NT2/D1 (cell line): ENCODE data around the gene GATB.

Experiments used
- DNase-seq: peaks from one replicate; pipeline ENCODE4 v3.0.0-alpha.2; 2011; ENCODE audit warnings: low read depth, low spot score
- H3K27me3 ChIP-seq: 2 replicates; pipeline ENCODE4 v1.6.0; 2011; ENCODE audit warnings: mild to moderate bottlenecking; ENCODE audit not compliant: insufficient read length, insufficient read depth
- H3K36me3 ChIP-seq: 2 replicates; pipeline ENCODE4 v1.6.1; 2011; ENCODE audit warnings: mild to moderate bottlenecking, low read length, mixed read lengths; ENCODE audit not compliant: insufficient read depth, insufficient read length
- H3K4me1 ChIP-seq: 2 replicates; pipeline ENCODE4 v1.5.1; 2011; ENCODE audit not compliant: insufficient read depth, insufficient read length
- H3K4me3 ChIP-seq: 2 replicates; pipeline ENCODE4 v1.5.1; 2011; ENCODE audit warnings: low read depth; ENCODE audit not compliant: insufficient read length
- H3K9ac ChIP-seq: 2 replicates; pipeline ENCODE4 v1.6.0; 2011; ENCODE audit warnings: low read depth; ENCODE audit not compliant: insufficient read length
- H3K9me3 ChIP-seq: 2 replicates; pipeline ENCODE4 v1.5.1; 2011; ENCODE audit warnings: mild to moderate bottlenecking, low read length; ENCODE audit not compliant: insufficient read depth
- SUZ12 ChIP-seq: IDR thresholded peaks from 2 replicates; pipeline ENCODE4 v1.6.1; 2011; ENCODE audit not compliant: insufficient read length, insufficient read depth; ENCODE audit errors: extremely low read depth
- YY1 ChIP-seq: IDR thresholded peaks from 2 replicates; pipeline ENCODE4 v1.6.1; 2011; ENCODE audit not compliant: insufficient read length, insufficient read depth
- ZNF274 ChIP-seq: IDR thresholded peaks from 2 replicates; pipeline ENCODE4 v1.6.1; 2011; ENCODE audit warnings: mild to moderate bottlenecking, low read depth, low read length

The GATB gene

GRCh38 chr4:151797131-151797530 is 36.3 kb upstream of the GATB start:
- no peak overlapping the region for H3K4me3 ChIP-seq
- H3K4me1 ChIP-seq: no peaks in the 10 kb centered on the region
- DNase-seq: no peak
- H3K27me3 ChIP-seq: no peaks in the 10 kb centered on the region
- TF ChIP-seq YY1: no peak
- TF ChIP-seq ZNF274: no peak
- no peak overlapping the region for H3K9ac ChIP-seq
- H3K9me3 ChIP-seq: no peaks in the 10 kb centered on the region
- H3K36me3 ChIP-seq: no peaks in the 10 kb centered on the region

GRCh38 chr4:151796106-151796505 is 35.3 kb upstream of the GATB start:
- no peak for TF ChIP-seq YY1
- TF ChIP-seq ZNF274: no peak
- TF ChIP-seq SUZ12: no peak
- no peaks in the 10 kb centered on the region for H3K36me3 ChIP-seq
- no peaks in the 10 kb centered on the region for H3K9me3 ChIP-seq
- no peak overlapping the region for H3K9ac ChIP-seq
- DNase-seq: no peak
- no peak overlapping the region for H3K4me3 ChIP-seq
- no peaks in the 10 kb centered on the region for H3K4me1 ChIP-seq
- no peaks in the 10 kb centered on the region for H3K27me3 ChIP-seq

GRCh38 chr4:151792995-151793394 is 32.2 kb upstream of the GATB start:
- H3K4me1 ChIP-seq: no peaks in the 10 kb centered on the region
- H3K9me3 ChIP-seq: no peaks in the 10 kb centered on the region
- no peaks in the 10 kb centered on the region for H3K36me3 ChIP-seq
- no peak for DNase-seq
- H3K27me3 ChIP-seq: no peaks in the 10 kb centered on the region
- no peak overlapping the region for H3K9ac ChIP-seq
- no peak for TF ChIP-seq SUZ12
- TF ChIP-seq YY1: no peak
- TF ChIP-seq ZNF274: no peak
- no peak overlapping the region for H3K4me3 ChIP-seq

GRCh38 chr4:151792530-151792929 is 31.7 kb upstream of the GATB start:
- no peak overlapping the region for H3K4me3 ChIP-seq
- H3K9ac ChIP-seq: no peak overlapping the region
- H3K36me3 ChIP-seq: no peaks in the 10 kb centered on the region
- no peak for DNase-seq
- H3K9me3 ChIP-seq: no peaks in the 10 kb centered on the region
- no peaks in the 10 kb centered on the region for H3K4me1 ChIP-seq
- TF ChIP-seq SUZ12 (no peak), ZNF274 (no peak), YY1 (no peak)
- no peaks in the 10 kb centered on the region for H3K27me3 ChIP-seq

GRCh38 chr4:151788021-151788420 is 27.2 kb upstream of the GATB start:
- Histone ChIP-seq H3K9ac (no peak overlapping the region), H3K4me1 (no peaks in the 10 kb centered on the region), H3K36me3 (no peaks in the 10 kb centered on the region), H3K4me3 (no peak overlapping the region), H3K9me3 (no peaks in the 10 kb centered on the region), H3K27me3 (no peaks in the 10 kb centered on the region)
- TF ChIP-seq ZNF274: no peak
- TF ChIP-seq SUZ12: no peak
- TF ChIP-seq YY1: no peak
- no peak for DNase-seq

- no peak overlapping the region for H3K9ac ChIP-seq
- H3K4me1 ChIP-seq: no peaks in the 10 kb centered on the region
- no peak for DNase-seq
- H3K27me3 ChIP-seq: no peaks in the 10 kb centered on the region
- H3K36me3 ChIP-seq: no peaks in the 10 kb centered on the region
- no peaks in the 10 kb centered on the region for H3K9me3 ChIP-seq
- H3K4me3 ChIP-seq: no peak overlapping the region
- TF ChIP-seq YY1: no peak
- TF ChIP-seq ZNF274: no peak
- no peak for TF ChIP-seq SUZ12
Measured at GRCh38 chr4:151786158-151786495, 25.3 kb upstream of the GATB start.

GRCh38 chr4:151785484-151786157 is 24.8 kb upstream of the GATB start:
- Histone ChIP-seq H3K27me3 (no peaks in the 10 kb centered on the region), H3K36me3 (no peaks in the 10 kb centered on the region), H3K9me3 (no peaks in the 10 kb centered on the region), H3K4me3 (no peak overlapping the region), H3K9ac (no peak overlapping the region), H3K4me1 (no peaks in the 10 kb centered on the region)
- DNase-seq: no peak
- TF ChIP-seq ZNF274: no peak

DNA sequence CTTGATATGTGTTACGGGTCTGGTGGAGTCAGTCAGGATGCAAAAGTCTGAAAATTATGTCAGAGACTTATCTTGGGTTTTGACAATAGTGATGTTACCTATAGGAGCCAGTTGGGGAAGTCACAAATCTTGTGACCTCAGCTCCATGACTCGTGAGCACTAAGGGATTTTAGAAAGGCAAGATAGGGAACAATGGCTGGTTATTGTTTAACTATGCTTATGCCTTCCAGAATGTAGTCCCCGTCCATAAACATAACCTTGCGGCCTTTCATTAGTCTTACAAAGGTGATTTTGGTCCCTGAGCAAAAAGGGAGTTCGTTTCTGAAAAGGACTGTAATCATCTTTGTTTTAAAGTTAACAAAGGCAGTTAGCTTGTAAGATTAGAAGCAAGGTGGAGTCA is 23.9 kb upstream of the GATB start:
- H3K9ac ChIP-seq: no peak overlapping the region
- no peak for DNase-seq
- TF ChIP-seq YY1: no peak
- no peaks in the 10 kb centered on the region for H3K9me3 ChIP-seq
- no peaks in the 10 kb centered on the region for H3K4me1 ChIP-seq
- H3K27me3 ChIP-seq: no peaks in the 10 kb centered on the region
- H3K4me3 ChIP-seq: no peak overlapping the region
- H3K36me3 ChIP-seq: no peaks in the 10 kb centered on the region
